ENCODE measurements around the gene CDC5L. TPM values are rescaled to one million over a fixed set of nuclear protein-coding genes. Genes with fewer than 3 reads are reported as not detected.

Gene CDC5L
- total and polyA plus RNA-seq, 9 donors, result 18.6 to 28.0 (median 23.9) TPM

GRCh38 chr6:44409207-44409794, 21.8 kb downstream of the CDC5L start:
- DNase-seq, result no peak
- WGBS (ENCODE audit: insufficient coverage), result no CpG with 5 or more reads among the region's 7 CpGs

GRCh38 chr6:44410363-44410762, 22.9 kb downstream of the CDC5L start:
- Histone ChIP-seq H3K4me1 (ENCODE audit: control insufficient read depth, insufficient read depth, low read length) (no peaks in the 10 kb centered on the region), H3K36me3 (ENCODE audit: control insufficient read depth, insufficient read depth, low read length) (peaks cover 39% of the 10 kb centered on the region), H3K27ac (ENCODE audit: low read length) (no peak overlapping the region), H3K9me3 (replicated peaks; ENCODE audit: control insufficient read depth, low read depth, low read length) (no peaks in the 10 kb centered on the region), H3K27me3 (ENCODE audit: control insufficient read depth, insufficient read depth, low read length) (no peaks in the 10 kb centered on the region), H3K4me3 (ENCODE audit: low read length) (no peak overlapping the region)
- DNase-seq, result no peak
- no CpG with 5 or more reads among the region's 1 CpG for WGBS (ENCODE audit: insufficient coverage)

More at GRCh38 chr6:44409207-44409794, 21.8 kb downstream of the CDC5L start:
- Histone ChIP-seq H3K4me1 (ENCODE audit: control insufficient read depth, insufficient read depth, low read length) (no peaks in the 10 kb centered on the region), H3K4me3 (ENCODE audit: low read length) (no peak overlapping the region), H3K27me3 (ENCODE audit: control insufficient read depth, insufficient read depth, low read length) (no peaks in the 10 kb centered on the region), H3K9me3 (replicated peaks; ENCODE audit: control insufficient read depth, low read depth, low read length) (no peaks in the 10 kb centered on the region), H3K36me3 (ENCODE audit: control insufficient read depth, insufficient read depth, low read length) (peaks cover 43% of the 10 kb centered on the region), H3K27ac (ENCODE audit: low read length) (no peak overlapping the region)

GRCh38 chr6:44411141-44411540, 23.6 kb downstream of the CDC5L start:
- peaks cover 46% of the 10 kb centered on the region for H3K36me3 ChIP-seq (ENCODE audit: control insufficient read depth, insufficient read depth, low read length)

GRCh38 chr6:44415449-44415848, 27.9 kb downstream of the CDC5L start:
- Histone ChIP-seq H3K27me3 (ENCODE audit: control insufficient read depth, insufficient read depth, low read length) (no peaks in the 10 kb centered on the region), H3K4me3 (ENCODE audit: low read length) (no peak overlapping the region), H3K4me1 (ENCODE audit: control insufficient read depth, insufficient read depth, low read length) (no peaks in the 10 kb centered on the region), H3K27ac (ENCODE audit: low read length) (no peak overlapping the region), H3K9me3 (replicated peaks; ENCODE audit: control insufficient read depth, low read depth, low read length) (no peaks in the 10 kb centered on the region), H3K36me3 (ENCODE audit: control insufficient read depth, insufficient read depth, low read length) (peaks cover 45% of the 10 kb centered on the region)
- WGBS (ENCODE audit: insufficient coverage), result no CpG with 5 or more reads among the region's 2 CpGs
- no peak for DNase-seq

More at GRCh38 chr6:44411141-44411540, 23.6 kb downstream of the CDC5L start:
- Histone ChIP-seq H3K27me3 (ENCODE audit: control insufficient read depth, insufficient read depth, low read length) (no peaks in the 10 kb centered on the region), H3K4me3 (ENCODE audit: low read length) (no peak overlapping the region), H3K4me1 (ENCODE audit: control insufficient read depth, insufficient read depth, low read length) (no peaks in the 10 kb centered on the region), H3K9me3 (replicated peaks; ENCODE audit: control insufficient read depth, low read depth, low read length) (no peaks in the 10 kb centered on the region), H3K27ac (ENCODE audit: low read length) (no peak overlapping the region)
- DNase-seq, result no peak
- no CpG with 5 or more reads among the region's 1 CpG for WGBS (ENCODE audit: insufficient coverage)

- H3K4me1 ChIP-seq (ENCODE audit: control insufficient read depth, insufficient read depth, low read length), result no peaks in the 10 kb centered on the region
- no peaks in the 10 kb centered on the region for H3K27me3 ChIP-seq (ENCODE audit: control insufficient read depth, insufficient read depth, low read length)
- peaks cover 51% of the 10 kb centered on the region for H3K36me3 ChIP-seq (ENCODE audit: control insufficient read depth, insufficient read depth, low read length)
- no CpG with 5 or more reads among the region's 1 CpG for WGBS (ENCODE audit: insufficient coverage)
- no peaks in the 10 kb centered on the region for H3K9me3 ChIP-seq (replicated peaks; ENCODE audit: control insufficient read depth, low read depth, low read length)
- H3K27ac ChIP-seq (ENCODE audit: low read length), result no peak overlapping the region
- no peak overlapping the region for H3K4me3 ChIP-seq (ENCODE audit: low read length)
- DNase-seq, result no peak
Observed at GRCh38 chr6:44415873-44416502, 28.5 kb downstream of the CDC5L start.

- Histone ChIP-seq H3K9me3 (replicated peaks; ENCODE audit: control insufficient read depth, low read depth, low read length) (no peaks in the 10 kb centered on the region), H3K27me3 (ENCODE audit: control insufficient read depth, insufficient read depth, low read length) (no peaks in the 10 kb centered on the region), H3K27ac (ENCODE audit: low read length) (no peak overlapping the region), H3K36me3 (ENCODE audit: control insufficient read depth, insufficient read depth, low read length) (peaks cover 44% of the 10 kb centered on the region), H3K4me1 (ENCODE audit: control insufficient read depth, insufficient read depth, low read length) (no peaks in the 10 kb centered on the region), H3K4me3 (ENCODE audit: low read length) (no peak overlapping the region)
- WGBS (ENCODE audit: insufficient coverage), result no CpG with 5 or more reads among the region's 5 CpGs
- DNase-seq, result no peak
Observed at GRCh38 chr6:44422531-44422930, 35.0 kb downstream of the CDC5L start.

GRCh38 chr6:44423306-44423705, 35.8 kb downstream of the CDC5L start:
- Histone ChIP-seq H3K36me3 (ENCODE audit: control insufficient read depth, insufficient read depth, low read length) (peaks cover 42% of the 10 kb centered on the region), H3K4me1 (ENCODE audit: control insufficient read depth, insufficient read depth, low read length) (no peaks in the 10 kb centered on the region), H3K27me3 (ENCODE audit: control insufficient read depth, insufficient read depth, low read length) (no peaks in the 10 kb centered on the region), H3K27ac (ENCODE audit: low read length) (no peak overlapping the region), H3K4me3 (ENCODE audit: low read length) (no peak overlapping the region), H3K9me3 (replicated peaks; ENCODE audit: control insufficient read depth, low read depth, low read length) (no peaks in the 10 kb centered on the region)
- DNase-seq, result no peak

- no CpG with 5 or more reads among the region's 6 CpGs for WGBS (ENCODE audit: insufficient coverage)
- no peaks in the 10 kb centered on the region for H3K9me3 ChIP-seq (replicated peaks; ENCODE audit: control insufficient read depth, low read depth, low read length)
- no peak overlapping the region for H3K4me3 ChIP-seq (ENCODE audit: low read length)
- H3K36me3 ChIP-seq (ENCODE audit: control insufficient read depth, insufficient read depth, low read length), result peaks cover 31% of the 10 kb centered on the region
- no peaks in the 10 kb centered on the region for H3K27me3 ChIP-seq (ENCODE audit: control insufficient read depth, insufficient read depth, low read length)
- no peak overlapping the region for H3K27ac ChIP-seq (ENCODE audit: low read length)
- no peak for DNase-seq
- no peaks in the 10 kb centered on the region for H3K4me1 ChIP-seq (ENCODE audit: control insufficient read depth, insufficient read depth, low read length)
Observed at GRCh38 chr6:44425951-44426350, 38.4 kb downstream of the CDC5L start.

- H3K27ac ChIP-seq (ENCODE audit: low read length), result no peak overlapping the region
- H3K4me3 ChIP-seq (ENCODE audit: low read length), result no peak overlapping the region
- H3K27me3 ChIP-seq (ENCODE audit: control insufficient read depth, insufficient read depth, low read length), result no peaks in the 10 kb centered on the region
- H3K9me3 ChIP-seq (replicated peaks; ENCODE audit: control insufficient read depth, low read depth, low read length), result no peaks in the 10 kb centered on the region
- H3K4me1 ChIP-seq (ENCODE audit: control insufficient read depth, insufficient read depth, low read length), result no peaks in the 10 kb centered on the region
- H3K36me3 ChIP-seq (ENCODE audit: control insufficient read depth, insufficient read depth, low read length), result peaks cover 17% of the 10 kb centered on the region
- WGBS (ENCODE audit: insufficient coverage), result 60% methylated on average over 1 of the region's 3 CpGs
- no peak for DNase-seq
Observed at GRCh38 chr6:44428682-44429081, 41.2 kb downstream of the CDC5L start.

- no peaks in the 10 kb centered on the region for H3K4me1 ChIP-seq (ENCODE audit: control insufficient read depth, insufficient read depth, low read length)
- no CpG with 5 or more reads among the region's 2 CpGs for WGBS (ENCODE audit: insufficient coverage)
Observed at GRCh38 chr6:44430326-44430725, 42.8 kb downstream of the CDC5L start.

More at GRCh38 chr6:44430326-44430725, 42.8 kb downstream of the CDC5L start:
- H3K36me3 ChIP-seq (ENCODE audit: control insufficient read depth, insufficient read depth, low read length), result peaks cover 9% of the 10 kb centered on the region
- DNase-seq, result no peak
- H3K4me3 ChIP-seq (ENCODE audit: low read length), result no peak overlapping the region
- no peaks in the 10 kb centered on the region for H3K9me3 ChIP-seq (replicated peaks; ENCODE audit: control insufficient read depth, low read depth, low read length)
- H3K27ac ChIP-seq (ENCODE audit: low read length), result no peak overlapping the region
- no peaks in the 10 kb centered on the region for H3K27me3 ChIP-seq (ENCODE audit: control insufficient read depth, insufficient read depth, low read length)

Measured in muscle of leg (tissue), 11 donors.